ENCODE results near the gene GPR89B.
"Not testable (repeated sequence)": the region's sequence is repeated elsewhere in the genome, so short reads cannot be mapped to it uniquely, and the experiment has no call there.

Gene GPR89B

DNA sequence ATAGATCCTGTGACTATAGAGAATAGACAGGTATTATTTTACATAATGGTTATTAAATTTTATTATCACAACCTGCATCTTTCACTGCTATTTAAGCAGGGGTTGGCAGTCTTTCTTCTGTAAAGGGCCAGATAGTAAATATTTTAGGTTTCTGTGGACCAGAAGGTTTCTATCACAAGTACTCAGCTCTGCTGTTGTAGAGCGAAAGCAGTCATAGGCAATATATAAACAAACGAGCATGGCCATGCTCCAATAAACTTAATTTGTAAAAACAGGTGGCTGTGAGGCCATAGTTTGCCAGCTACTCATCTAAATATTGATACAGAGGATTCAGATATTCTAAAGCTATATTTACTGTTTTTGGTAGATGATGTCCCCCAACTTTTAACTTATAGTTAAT is 12.2 kb downstream of the GPR89B start:
- DNase-seq (ENCODE audit: low spot score) = not testable (repeated sequence)

DNA sequence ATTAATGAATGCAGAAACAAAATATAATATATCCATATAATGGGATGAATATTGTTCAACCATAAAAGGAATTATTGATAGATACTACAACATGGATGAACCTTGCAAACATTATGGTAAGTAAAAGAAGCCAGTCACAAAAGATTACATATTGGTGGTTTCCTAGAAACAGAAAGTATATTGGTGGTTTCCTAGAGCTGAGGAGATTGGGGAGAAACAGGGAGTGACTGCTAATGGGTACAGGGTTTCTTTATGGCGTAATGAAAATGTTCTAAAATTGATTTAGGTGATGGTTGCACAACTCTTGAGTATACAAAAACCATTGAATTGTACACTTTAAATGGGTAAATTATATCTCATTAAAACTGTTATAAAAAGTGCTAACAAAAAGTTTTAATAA is 14.3 kb downstream of the GPR89B start:
- not testable (repeated sequence) for DNase-seq (ENCODE audit: low spot score)

GRCh38 chr1:147949517-147949916 is 21.3 kb downstream of the GPR89B start:
- not testable (repeated sequence) for DNase-seq (ENCODE audit: low spot score)

DNA sequence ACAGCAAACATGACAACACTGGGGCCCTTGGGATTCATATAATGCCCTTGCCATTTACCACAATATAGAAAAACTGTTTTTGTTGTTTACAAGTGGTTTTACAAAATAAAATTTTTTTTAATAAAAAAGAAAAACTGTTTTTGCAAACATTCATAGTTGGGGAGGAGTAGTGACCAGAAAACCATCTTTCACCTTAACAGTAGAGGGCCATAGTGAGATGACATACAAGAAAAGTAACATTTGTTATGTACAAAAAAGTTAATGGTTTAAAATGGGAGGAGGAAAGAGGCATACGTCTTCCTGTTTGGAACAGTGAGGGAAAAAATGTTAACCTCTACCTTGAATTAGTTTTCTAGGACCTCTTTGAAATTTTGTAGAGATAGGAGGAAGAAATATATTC is 30.7 kb downstream of the GPR89B start:
- not testable (repeated sequence) for DNase-seq (ENCODE audit: low spot score)

- not testable (repeated sequence) for DNase-seq (ENCODE audit: low spot score)
These were observed 31.5 kb downstream of the GPR89B start for GRCh38 chr1:147959680-147960079.

DNA sequence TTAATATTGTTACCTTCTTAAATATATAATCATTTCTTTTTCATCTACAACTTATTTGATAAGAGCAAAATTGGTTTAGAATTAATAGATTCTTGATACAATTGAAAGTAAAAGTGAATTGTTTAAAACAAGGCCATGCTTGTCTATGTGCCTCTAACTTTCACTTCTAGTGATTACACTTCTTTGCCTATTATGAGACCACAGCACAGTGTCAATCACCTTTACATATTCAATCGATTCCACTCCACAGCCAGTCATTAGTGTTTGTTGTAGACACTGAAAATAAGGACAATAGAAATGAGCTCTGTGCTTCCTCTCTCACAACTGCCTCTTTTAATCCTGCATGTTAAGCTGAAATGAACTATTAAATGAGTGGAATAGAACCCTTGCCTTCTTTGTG is 36.4 kb downstream of the GPR89B start:
- not testable (repeated sequence) for DNase-seq (ENCODE audit: low spot score)

- not testable (repeated sequence) for DNase-seq (ENCODE audit: low spot score)
These were observed 38.4 kb downstream of the GPR89B start for GRCh38 chr1:147966657-147967056.

DNA sequence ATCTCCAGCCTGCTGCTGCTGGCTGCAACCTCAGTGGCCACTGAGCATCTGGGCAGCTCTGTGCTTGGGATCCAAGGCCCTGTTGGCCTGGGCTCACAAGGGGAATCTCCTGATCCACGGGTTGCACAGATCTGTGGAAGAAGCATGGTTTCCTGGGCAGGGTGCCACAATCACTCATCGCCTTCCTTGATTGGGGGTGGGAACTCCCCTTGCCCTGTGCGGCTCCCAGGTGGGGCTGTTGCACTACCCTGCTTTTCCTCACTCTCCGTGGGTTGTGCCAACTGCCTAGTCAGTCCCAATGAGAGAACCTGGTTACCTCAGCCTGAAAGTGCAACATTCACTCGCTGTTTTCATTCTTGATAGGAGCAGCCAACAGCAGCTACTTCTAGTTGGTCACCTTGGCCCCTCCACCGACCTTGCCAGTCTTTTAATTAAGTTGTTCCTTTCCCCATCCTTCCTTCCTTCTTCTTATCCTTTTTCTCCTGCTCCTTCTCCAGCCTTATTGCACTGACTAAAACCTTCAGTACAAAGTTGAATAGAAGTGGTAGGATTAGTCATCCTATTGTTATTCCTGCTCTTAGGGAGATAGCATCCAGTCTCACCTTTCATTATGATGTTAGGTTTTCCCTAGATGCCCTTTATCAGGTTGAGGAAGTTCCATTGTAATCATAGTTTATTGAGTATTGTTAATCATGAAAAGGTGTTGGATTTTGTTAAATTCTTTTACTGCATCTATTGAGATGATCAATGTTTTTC is 50.9 kb downstream of the GPR89B start:
- DNase-seq (ENCODE audit: low spot score) = not testable (repeated sequence)

DNA sequence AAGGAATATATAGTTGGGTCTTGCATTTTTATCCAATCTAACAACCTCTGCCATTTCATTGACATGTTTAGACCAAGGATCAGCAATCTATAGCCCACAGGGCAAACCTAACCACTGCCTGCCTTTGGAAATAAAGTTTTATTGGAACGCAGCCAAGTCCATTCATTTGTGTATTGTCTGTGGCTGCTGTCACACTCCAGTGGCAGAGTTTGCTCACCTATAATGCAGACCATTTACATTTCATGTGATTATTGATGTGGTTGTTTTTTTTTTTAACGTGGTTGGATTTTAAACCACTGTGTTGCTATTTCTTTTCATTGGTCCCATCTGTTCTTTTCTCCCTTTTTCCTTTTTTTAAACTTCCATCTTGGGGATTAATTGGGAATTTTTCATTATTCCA is 57.2 kb downstream of the GPR89B start:
- not testable (repeated sequence) for DNase-seq (ENCODE audit: low spot score)

GRCh38 chr1:147987893-147988292 is 59.7 kb downstream of the GPR89B start:
- not testable (repeated sequence) for DNase-seq (ENCODE audit: low spot score)

- DNase-seq (ENCODE audit: low spot score) = not testable (repeated sequence)
These were observed 64.7 kb downstream of the GPR89B start for GRCh38 chr1:147992916-147993315.

DNA sequence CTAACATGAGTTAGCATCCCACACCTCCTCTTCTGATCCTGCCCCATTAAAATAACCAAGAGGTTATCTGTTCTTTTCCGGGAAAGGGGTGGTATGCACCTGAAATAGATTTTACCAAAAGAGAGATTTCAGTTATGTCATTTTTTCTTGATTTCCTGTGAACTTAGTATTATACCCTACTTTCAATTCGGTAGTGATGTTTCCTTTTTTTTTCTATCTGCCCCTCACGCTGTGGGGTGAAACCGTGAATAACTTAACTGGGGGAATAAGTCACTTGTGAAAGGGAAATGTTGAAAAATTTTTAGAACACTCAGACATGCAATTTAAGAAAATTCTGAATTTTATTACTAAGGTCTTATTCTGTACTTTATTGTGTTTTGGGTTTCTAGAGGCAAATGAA is 65.2 kb downstream of the GPR89B start:
- not testable (repeated sequence) for DNase-seq (ENCODE audit: low spot score)

DNA sequence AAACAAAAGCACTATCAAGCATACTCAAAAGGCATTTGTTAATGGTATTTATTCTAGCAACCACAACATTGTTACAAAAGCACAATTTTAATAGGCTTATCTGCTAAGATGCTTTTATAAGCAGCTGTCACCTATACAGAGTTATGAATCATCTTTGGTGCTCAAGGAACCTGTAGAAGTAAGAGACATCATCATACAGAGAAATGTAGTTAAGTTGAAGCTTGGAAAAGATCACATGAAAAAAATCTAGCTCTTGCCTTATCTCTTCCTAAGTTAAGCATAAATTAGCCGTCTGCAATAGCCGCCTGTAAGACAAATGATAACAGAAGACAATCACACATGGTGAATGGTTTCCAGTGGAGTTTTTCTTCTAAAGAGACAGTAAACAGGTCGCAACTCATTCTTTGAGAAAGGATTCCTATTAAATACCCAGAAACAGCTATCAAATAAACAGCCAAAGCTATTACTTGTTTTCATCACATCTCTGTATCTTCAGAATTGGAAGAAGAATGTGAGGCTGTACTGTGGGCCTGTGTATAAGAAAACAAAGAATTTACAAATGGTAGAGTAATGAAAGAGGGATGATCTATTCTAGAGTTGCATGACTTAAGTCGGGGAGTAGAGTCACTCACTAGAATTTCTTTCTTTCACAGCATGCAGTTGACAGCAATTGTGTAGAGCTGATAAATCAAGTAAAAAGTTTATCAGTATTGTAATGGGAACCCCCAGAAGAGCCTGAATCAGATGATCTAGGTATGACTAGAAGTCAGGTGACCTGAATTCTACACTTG is 65.8 kb downstream of the GPR89B start:
- DNase-seq (ENCODE audit: low spot score) = not testable (repeated sequence)

DNA sequence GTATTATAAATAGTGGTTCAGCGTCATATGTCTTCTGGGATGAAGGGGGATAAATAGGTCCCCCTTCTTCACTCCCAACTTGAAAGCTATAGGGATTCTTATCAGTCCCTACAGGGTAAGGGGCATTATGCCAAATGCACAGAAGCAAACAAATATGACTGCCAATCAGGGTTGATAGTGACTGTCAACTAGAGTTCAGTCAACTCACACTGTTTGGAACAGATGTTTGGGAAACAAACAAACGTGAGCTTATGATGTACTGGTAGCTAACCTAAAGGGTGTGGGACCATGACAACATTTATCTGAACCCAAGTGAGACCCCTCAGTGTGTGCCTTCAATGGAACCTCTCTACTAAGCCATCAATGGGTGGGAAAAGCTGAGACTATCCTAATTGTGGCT is 67.9 kb downstream of the GPR89B start:
- not testable (repeated sequence) for DNase-seq (ENCODE audit: low spot score)

DNA sequence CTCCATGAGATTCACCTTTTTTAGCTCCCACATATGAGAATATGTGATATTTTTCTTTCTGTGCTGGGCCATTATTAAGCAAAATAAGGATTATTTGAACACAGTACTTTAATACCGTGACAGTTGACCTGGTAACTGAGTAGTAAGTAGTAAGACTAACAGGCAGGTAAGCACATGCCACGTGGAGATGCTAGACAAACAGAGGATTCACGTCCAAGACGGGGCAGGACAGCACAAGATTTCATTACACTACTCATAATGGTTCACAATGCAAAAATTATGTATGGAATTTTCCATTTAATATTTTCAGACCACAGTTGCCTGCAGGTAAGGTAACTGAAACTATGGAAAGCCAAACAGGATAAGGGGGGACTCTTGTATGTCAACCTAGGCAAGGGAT is 79.5 kb downstream of the GPR89B start:
- not testable (repeated sequence) for DNase-seq (ENCODE audit: low spot score)

- DNase-seq (ENCODE audit: low spot score) = no peak
These were observed 82.3 kb downstream of the GPR89B start for GRCh38 chr1:148010527-148010926.

DNA sequence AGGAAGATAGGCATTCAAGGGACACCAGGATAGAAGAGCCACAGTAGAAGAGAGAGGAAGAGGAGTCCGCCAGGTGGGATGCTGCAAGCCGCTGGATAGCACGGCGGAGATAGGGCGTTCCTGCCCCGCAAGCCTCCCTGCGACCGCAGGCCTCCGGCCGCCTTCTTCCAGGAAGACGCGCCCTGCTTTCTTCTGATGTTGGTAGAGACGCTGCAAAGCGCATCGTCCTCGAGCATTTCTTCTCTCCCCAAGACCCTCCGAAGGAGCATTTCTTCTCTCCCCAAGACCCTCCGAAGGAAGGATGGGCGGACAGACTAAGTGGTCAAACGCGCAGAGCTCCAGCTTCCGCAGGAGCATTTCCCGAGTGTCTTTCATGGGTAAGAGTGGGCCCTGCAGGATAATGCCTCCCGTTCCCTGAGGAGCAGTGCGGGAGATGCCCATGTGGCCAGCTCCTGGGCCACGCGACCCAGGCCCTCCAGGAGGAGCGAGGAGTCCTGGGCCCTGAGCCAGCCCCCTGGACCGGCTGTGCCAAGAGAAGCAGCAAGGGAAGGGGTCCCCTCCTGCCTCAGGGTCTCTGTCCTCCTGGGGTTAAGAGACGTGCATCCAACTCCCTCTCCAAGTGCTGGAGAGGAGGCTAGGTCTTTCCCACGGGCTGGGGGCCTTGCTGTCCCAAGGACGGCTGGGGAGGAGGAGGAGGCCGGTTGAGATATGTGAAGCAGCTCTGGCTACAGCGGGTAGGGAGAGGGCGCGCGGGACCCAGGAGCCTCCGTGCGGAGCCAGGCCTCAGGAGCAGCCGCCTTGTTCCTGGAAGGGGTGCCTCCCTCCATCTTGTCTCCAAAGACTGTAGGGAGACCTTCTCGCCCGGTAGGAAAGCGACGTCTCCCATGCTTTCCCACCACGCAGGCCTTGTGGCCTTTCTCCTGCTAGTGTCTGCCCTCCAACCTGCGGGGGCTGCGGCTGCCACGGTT is 85.2 kb downstream of the GPR89B start:
- DNase-seq (ENCODE audit: low spot score) = peak; percentile 16

DNA sequence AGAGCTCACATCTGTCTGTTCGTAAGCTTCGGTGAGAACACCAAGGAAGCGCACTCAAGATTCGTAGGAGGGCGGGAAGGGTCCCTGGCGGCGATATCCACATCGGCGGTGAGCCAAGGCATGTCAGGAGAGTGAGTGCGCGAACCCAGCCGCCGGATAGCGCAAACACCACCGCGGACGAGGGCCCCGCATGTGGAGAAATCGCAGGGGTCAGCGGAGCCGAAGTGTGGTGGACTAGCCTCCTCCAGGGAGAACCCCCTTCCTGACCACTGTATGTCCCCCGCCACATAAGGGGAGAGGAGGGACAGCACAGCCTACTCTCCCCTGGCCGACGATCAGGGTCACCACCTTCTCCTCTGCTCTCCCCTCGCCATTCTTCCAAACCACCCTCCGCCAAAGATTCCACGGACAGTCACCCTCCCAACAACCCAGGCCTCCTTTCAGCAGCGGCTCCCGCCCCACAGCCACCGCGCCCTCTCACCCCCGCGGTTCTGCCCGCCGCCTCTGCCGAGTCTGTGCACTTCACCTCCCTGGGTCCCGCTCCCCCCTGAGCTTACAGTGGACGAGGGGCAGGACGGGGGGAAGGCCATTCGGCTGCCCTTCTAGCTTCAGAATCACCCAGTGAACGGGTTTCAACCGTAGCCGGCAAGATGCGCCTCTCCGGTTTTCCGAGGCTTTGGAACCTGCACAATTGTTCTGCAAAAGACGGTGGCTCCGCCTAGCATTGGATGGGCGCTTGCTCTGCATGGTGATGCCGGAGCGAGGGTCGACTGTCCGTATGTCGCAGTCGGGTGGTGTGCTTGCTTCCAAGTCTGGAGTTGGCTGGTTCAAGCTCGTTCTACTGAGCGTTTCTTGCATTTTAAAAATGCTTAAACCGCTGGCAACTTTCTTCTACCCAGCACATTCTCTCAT is 86.3 kb downstream of the GPR89B start:
- DNase-seq (ENCODE audit: low spot score) = peak; percentile 3

DNA sequence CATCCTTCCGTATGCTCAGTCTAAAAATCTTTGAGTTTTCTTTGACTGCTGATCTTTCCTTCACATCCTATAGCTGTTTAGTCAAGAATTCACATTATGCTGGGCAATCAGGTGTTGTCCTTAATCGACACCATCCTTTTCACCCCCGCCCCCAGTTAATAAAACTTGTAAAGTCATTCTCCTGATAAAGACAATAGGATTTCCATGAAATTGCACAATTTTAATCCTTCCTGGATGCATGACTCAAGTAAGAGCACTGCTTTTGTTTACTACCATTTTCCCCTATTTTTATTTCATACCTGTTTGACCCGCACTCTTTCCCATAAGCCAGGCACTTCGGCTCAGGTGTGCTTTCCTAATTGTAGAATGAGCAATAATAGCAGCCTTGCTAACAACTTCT is 96.7 kb downstream of the GPR89B start:
- DNase-seq (ENCODE audit: low spot score) = not testable (repeated sequence)

DNA sequence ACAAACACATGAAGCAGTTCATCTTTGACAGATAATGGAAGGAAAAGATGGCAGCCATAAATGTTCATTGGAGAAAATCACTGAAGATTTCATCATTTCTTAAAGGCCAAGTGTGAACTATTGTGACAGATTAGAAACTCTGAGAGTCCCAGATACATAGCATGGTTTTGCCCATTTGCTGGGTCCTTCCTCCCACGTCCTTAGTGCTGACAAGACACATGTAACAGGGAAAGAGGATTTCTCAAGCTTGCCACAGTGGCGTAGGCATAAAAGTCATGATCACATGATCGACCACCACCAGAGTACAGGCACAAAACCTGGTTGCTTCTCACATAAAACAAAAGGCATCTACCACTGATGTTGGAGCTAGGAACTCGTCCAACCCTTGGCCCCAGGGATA is 98.8 kb downstream of the GPR89B start:
- not testable (repeated sequence) for DNase-seq (ENCODE audit: low spot score)

- DNase-seq (ENCODE audit: low spot score) = not testable (repeated sequence)
These were observed 104.0 kb downstream of the GPR89B start for GRCh38 chr1:148032247-148032646.
